Measurements from ENCODE around the gene NR6A1. TPM values are rescaled to one million over a fixed set of nuclear protein-coding genes. Genes with fewer than 3 reads are reported as not detected.
A peak's percentile ranks its signal among the peaks of the same experiment; 100 is the strongest.

NR6A1 gene
- total and polyA plus RNA-seq, 2 experiments from 2014 or later = 0.16 TPM; not detected in 1

- H3K9me3 ChIP-seq (ENCODE audit: low read depth) = no peaks in the 10 kb centered on the region
- H3K9me2 ChIP-seq (ENCODE audit: insufficient read depth) = no peaks in the 10 kb centered on the region
- no peaks in the 10 kb centered on the region for H3K36me3 ChIP-seq (ENCODE audit: low read depth)
- H3K27ac ChIP-seq = no peak overlapping the region
- H3K79me2 ChIP-seq (ENCODE audit: insufficient read depth) = no peaks in the 10 kb centered on the region
- 68 to 74% methylated on average over 5 of the region's 5 CpGs for WGBS, 2 experiments (ENCODE audit: low coverage in 1 of 2, low lambda C conversion rate in 2 of 2, missing lambda C conversion rate in 2 of 2)
- no peaks in the 10 kb centered on the region for H3K27me3 ChIP-seq (replicated peaks; ENCODE audit: insufficient read depth)
- H3F3A ChIP-seq (ENCODE audit: insufficient read depth) = no peaks in the 10 kb centered on the region; the same call in 1 of the 2 replicates
- H2AFZ ChIP-seq = no peak overlapping the region
- in situ Hi-C loops (cut with MboI) = no loop called here
- no peak overlapping the region for H3K9ac ChIP-seq
- H3K4me3 ChIP-seq = no peak overlapping the region
- H3K4me2 ChIP-seq (ENCODE audit: unreplicated experiment) = no peak overlapping the region
- H3K4me1 ChIP-seq (ENCODE audit: insufficient read depth) = no peaks in the 10 kb centered on the region
- TF ChIP-seq EZH2phosphoT487 (IDR thresholded peaks at IDR 0.05; ENCODE audit: insufficient read depth, low read depth) (no peak), EZH2 (IDR thresholded peaks at IDR 0.05; ENCODE audit: insufficient read depth, poor library complexity, severe bottlenecking) (no peak)
- no peaks in the 10 kb centered on the region for H4K20me1 ChIP-seq (ENCODE audit: insufficient read depth)
- peak; percentile 53 for DNase-seq
Measured at GRCh38 chr9:124743686-124744348, 27.3 kb downstream of the NR6A1 start.

- H3F3A ChIP-seq (ENCODE audit: insufficient read depth) = no peaks in the 10 kb centered on the region; the same call in 1 of the 2 replicates
- no peaks in the 10 kb centered on the region for H4K20me1 ChIP-seq (ENCODE audit: insufficient read depth)
- DNase-seq = no peak
- no peaks in the 10 kb centered on the region for H3K4me1 ChIP-seq (ENCODE audit: insufficient read depth)
- no peaks in the 10 kb centered on the region for H3K9me3 ChIP-seq (ENCODE audit: low read depth)
- TF ChIP-seq EZH2phosphoT487 (IDR thresholded peaks at IDR 0.05; ENCODE audit: insufficient read depth, low read depth) (no peak), EZH2 (IDR thresholded peaks at IDR 0.05; ENCODE audit: insufficient read depth, poor library complexity, severe bottlenecking) (no peak)
- no peaks in the 10 kb centered on the region for H3K9me2 ChIP-seq (ENCODE audit: insufficient read depth)
- H3K79me2 ChIP-seq (ENCODE audit: insufficient read depth) = no peaks in the 10 kb centered on the region
- H2AFZ ChIP-seq = no peak overlapping the region
- H3K36me3 ChIP-seq (ENCODE audit: low read depth) = no peaks in the 10 kb centered on the region
- H3K27me3 ChIP-seq (replicated peaks; ENCODE audit: insufficient read depth) = no peaks in the 10 kb centered on the region
- H3K9ac ChIP-seq = no peak overlapping the region
- no peak overlapping the region for H3K4me2 ChIP-seq (ENCODE audit: unreplicated experiment)
- H3K27ac ChIP-seq = no peak overlapping the region
- H3K4me3 ChIP-seq = no peak overlapping the region
- in situ Hi-C loops (cut with MboI) = no loop called here
Measured at GRCh38 chr9:124742940-124743339, 28.2 kb downstream of the NR6A1 start.

- 60 to 76% methylated on average over 4 of the region's 4 CpGs for WGBS, 2 experiments (ENCODE audit: low coverage in 1 of 2, low lambda C conversion rate in 2 of 2, missing lambda C conversion rate in 2 of 2)
Measured at GRCh38 chr9:124741662-124742061, 29.4 kb downstream of the NR6A1 start.

GRCh38 chr9:124741149-124741548 is 30.0 kb downstream of the NR6A1 start:
- Histone ChIP-seq H3K4me2 (ENCODE audit: unreplicated experiment) (no peak overlapping the region), H3K9ac (no peak overlapping the region), H3K9me3 (ENCODE audit: low read depth) (no peaks in the 10 kb centered on the region), H3K36me3 (ENCODE audit: low read depth) (no peaks in the 10 kb centered on the region), H3K9me2 (ENCODE audit: insufficient read depth) (no peaks in the 10 kb centered on the region), H3K79me2 (ENCODE audit: insufficient read depth) (no peaks in the 10 kb centered on the region), H4K20me1 (ENCODE audit: insufficient read depth) (no peaks in the 10 kb centered on the region), H3K27me3 (replicated peaks; ENCODE audit: insufficient read depth) (no peaks in the 10 kb centered on the region), H2AFZ (no peak overlapping the region), H3K27ac (no peak overlapping the region), H3K4me3 (no peak overlapping the region), H3F3A (ENCODE audit: insufficient read depth) (no peaks in the 10 kb centered on the region; the same call in 1 of the 2 replicates), H3K4me1 (ENCODE audit: insufficient read depth) (no peaks in the 10 kb centered on the region)
- TF ChIP-seq EZH2 (IDR thresholded peaks at IDR 0.05; ENCODE audit: insufficient read depth, poor library complexity, severe bottlenecking) (no peak), EZH2phosphoT487 (IDR thresholded peaks at IDR 0.05; ENCODE audit: insufficient read depth, low read depth) (no peak)
- in situ Hi-C loops (cut with MboI) = no loop called here
- 93 to 97% methylated on average over 4 of the region's 4 CpGs for WGBS, 2 experiments (ENCODE audit: low coverage in 1 of 2, low lambda C conversion rate in 2 of 2, missing lambda C conversion rate in 2 of 2)
- no peak for DNase-seq

More at GRCh38 chr9:124741662-124742061, 29.4 kb downstream of the NR6A1 start:
- no peaks in the 10 kb centered on the region for H3K27me3 ChIP-seq (replicated peaks; ENCODE audit: insufficient read depth)
- H3K4me3 ChIP-seq = no peak overlapping the region
- no peaks in the 10 kb centered on the region for H3K9me2 ChIP-seq (ENCODE audit: insufficient read depth)
- no peaks in the 10 kb centered on the region for H3K4me1 ChIP-seq (ENCODE audit: insufficient read depth)
- H3F3A ChIP-seq (ENCODE audit: insufficient read depth) = no peaks in the 10 kb centered on the region; the same call in 1 of the 2 replicates
- in situ Hi-C loops (cut with MboI) = no loop called here
- no peaks in the 10 kb centered on the region for H4K20me1 ChIP-seq (ENCODE audit: insufficient read depth)
- no peak overlapping the region for H2AFZ ChIP-seq
- no peaks in the 10 kb centered on the region for H3K36me3 ChIP-seq (ENCODE audit: low read depth)
- peak; percentile 22 for DNase-seq
- no peak overlapping the region for H3K9ac ChIP-seq
- no peak overlapping the region for H3K4me2 ChIP-seq (ENCODE audit: unreplicated experiment)
- H3K79me2 ChIP-seq (ENCODE audit: insufficient read depth) = no peaks in the 10 kb centered on the region
- no peak for TF ChIP-seq EZH2phosphoT487 (IDR thresholded peaks at IDR 0.05; ENCODE audit: insufficient read depth, low read depth)
- no peak overlapping the region for H3K27ac ChIP-seq
- H3K9me3 ChIP-seq (ENCODE audit: low read depth) = no peaks in the 10 kb centered on the region
